NK-92 treated with Interleukin-12 subunit alpha and Interleukin-12 subunit beta, amount 100 ng/mL, for 24 hours (cell line): ENCODE results near the gene BMPR2.
"Not testable (repeated sequence)": the region's sequence is repeated elsewhere in the genome, so short reads cannot be mapped to it uniquely, and the experiment has no call there.

Experiments
- DNase-seq: peaks from one replicate; lab custom pipeline; 2025; lab: John Stamatoyannopoulos, UW

The BMPR2 gene

DNA sequence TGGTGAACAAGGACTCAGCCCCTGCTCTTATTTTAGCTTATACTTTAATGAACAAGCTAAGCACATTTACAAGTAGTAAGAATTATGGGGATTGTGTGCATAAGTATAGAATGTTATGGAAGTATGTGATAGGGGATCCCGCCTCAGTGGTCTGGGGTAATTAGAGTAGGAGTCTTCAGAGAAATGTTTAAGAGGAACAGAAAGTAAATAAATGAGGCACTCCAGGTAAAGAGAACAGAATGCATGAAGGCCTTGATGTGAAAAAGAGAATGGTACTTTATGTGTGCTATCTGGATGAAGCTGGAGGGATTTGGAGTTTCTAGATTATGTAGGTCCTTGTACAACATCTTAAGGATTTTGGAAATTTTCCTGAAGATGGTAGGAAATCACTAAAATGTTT lies 76.6 kb downstream of the BMPR2 start:
- DNase-seq, result no peak

DNA sequence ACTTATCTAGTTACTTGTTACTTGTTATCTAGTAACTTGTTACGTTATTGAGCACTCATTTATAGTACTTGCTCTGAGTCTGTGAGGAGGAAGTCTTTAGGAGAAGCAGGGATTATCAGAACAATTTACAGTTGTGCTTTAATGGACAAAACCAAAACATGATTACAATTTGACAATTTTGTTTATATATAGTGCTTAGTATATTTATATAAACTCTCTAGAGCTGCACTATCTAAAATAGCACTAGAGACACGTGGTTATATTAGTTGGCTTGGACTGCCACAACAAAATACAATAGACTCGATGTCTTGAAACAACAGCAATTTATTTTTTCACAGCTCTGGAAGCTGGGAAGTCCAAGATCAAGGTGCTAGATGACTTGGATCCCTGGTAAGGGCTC lies 78.4 kb downstream of the BMPR2 start:
- DNase-seq, result no peak

DNA sequence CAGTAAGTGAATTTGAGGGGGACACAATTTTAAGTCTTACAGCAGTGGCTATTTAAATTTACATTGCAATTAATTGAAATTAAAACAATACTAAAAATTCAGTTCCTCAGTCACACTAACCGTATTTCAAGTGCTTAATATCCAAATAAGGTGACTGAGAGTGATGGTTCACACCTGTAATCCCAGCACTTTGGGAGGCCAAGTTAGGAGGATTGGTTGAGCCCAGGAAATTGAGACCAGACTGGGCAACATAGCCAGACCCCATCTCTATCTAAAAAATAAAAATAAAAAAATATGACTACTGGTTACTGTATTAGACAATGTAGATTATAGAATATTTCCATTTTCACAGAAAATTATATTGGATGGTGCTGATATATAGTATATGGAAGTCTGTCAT lies 79.0 kb downstream of the BMPR2 start:
- DNase-seq, result no peak

DNA sequence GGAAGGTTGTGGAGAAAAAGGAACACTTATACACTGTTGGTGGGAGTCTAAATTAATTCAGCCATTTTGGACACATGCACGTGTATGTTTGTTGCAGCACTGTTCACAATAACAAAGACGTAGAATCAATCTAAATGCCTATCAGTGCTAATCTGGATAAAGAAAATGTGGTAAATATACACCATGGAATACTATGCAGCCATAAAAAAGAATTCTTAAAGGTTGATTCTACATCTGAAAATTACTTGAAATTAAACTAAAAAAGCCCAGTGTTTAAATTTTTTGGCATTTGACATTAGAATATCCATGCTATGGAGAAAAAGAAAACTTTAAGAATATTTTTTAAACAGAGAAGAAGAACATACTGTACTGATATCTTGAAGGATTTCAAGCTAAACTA lies 84.0 kb downstream of the BMPR2 start:
- no peak for DNase-seq

DNA sequence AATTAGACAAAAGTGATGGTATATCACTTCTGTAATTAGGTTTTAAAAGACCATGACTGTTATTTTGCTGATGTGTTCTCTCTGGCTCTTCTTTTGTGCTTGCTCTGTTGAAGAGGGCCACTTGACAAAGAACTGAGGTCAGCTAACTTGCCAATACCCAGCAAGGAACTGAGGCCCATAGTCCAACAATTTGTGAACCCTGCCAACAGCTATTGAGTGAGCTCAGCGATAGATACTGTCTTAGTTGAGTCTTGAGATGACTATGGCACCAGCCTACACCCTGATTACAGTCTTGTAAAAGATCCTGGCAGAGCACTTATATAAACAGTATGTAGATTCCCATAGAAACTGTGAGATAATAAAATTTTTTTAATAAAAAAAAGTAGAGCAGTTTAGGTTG lies 103.0 kb downstream of the BMPR2 start:
- no peak for DNase-seq

DNA sequence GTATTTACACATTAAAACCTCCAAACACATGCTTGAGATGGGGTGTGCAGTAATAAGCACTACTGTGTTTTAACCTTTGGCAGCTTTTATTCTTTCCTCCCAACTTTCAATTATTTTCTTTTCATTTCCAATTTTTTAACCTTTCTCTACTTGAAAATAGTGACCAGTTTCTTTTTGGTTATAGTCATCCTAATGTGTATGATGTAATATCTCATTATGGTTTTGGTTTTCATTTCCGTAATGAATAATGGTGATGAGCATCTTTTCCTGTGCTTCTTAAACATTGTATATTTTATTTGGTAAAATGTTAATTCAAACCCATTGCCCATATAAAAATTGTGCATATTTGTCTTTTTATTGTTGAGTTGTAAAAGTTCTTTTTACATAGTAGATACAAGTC lies 103.5 kb downstream of the BMPR2 start:
- DNase-seq, result no peak

DNA sequence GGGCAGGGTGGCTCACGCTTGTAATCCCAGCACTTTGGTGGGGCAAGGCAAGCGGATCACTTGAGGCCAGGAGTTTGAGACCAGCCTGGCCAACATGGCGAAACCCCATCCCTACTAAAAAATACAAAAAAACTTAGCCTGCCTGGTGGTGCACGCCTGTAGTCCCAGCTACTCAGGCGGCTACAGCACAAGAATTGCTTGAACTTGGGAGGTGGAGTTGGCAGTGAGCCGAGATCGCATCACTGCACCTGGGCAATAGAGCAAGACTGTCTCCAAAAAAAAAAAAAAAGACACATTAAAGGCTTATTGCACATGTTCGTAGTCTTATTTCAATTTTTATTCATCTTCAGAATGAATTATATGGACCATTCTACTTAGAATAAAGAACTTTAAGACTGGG lies 110.2 kb downstream of the BMPR2 start:
- DNase-seq, result no peak

DNA sequence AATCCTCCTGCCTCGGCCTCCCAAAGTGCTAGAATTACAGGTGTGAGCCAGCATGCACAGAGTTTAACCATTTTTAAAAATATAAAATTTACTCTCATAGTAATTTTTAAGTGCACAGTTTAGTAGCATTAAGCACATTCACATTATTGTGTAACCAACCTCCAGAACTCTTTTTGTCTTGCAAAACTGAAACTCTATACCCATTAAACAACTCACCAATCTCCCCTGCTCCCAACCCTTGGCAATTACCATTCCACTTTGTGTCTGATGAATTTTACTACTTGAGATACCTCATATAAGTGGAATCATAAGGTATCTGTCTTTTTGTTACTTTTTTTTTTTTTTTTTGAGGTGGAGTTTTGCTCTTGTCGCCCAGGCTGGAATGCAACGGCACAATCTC lies 112.5 kb downstream of the BMPR2 start:
- DNase-seq, result no peak

DNA sequence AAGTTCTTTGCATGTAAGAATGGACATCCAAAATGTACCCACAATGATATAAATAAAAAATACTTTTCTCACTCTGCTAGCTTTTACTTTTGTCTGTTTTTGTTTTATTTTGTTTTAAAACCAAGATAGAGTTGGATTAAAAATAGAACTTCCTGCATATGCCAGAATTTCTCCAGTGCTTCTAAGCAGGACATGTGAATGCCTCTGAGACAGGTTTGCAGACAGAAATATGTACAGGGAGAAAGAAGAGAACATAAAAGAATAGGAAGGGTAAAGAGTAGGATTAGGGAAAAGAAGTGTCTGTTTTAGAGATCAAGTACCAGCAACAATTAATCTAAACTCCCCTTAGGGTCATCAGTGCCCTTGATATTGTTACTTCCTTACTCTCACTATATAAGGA lies 114.4 kb downstream of the BMPR2 start:
- DNase-seq, result no peak

DNA sequence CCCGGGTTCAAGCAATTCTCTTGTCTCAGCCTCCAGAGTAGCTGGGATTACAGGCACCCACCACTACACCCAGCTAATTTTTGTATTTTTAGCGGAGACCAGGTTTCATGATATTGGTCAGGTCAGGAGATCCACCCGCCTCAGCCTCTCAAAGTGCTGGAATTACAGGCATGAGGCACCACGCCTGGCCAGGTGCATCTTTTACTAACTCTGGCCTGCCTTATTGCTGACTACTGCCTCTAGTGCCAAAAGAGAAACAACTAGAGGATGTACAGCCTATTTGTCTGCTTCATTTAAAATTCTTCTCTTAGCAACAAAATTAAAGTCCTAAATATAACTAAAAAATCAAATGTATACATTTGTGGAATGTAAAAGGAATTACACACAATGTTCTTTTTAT lies 115.4 kb downstream of the BMPR2 start:
- DNase-seq, result no peak

DNA sequence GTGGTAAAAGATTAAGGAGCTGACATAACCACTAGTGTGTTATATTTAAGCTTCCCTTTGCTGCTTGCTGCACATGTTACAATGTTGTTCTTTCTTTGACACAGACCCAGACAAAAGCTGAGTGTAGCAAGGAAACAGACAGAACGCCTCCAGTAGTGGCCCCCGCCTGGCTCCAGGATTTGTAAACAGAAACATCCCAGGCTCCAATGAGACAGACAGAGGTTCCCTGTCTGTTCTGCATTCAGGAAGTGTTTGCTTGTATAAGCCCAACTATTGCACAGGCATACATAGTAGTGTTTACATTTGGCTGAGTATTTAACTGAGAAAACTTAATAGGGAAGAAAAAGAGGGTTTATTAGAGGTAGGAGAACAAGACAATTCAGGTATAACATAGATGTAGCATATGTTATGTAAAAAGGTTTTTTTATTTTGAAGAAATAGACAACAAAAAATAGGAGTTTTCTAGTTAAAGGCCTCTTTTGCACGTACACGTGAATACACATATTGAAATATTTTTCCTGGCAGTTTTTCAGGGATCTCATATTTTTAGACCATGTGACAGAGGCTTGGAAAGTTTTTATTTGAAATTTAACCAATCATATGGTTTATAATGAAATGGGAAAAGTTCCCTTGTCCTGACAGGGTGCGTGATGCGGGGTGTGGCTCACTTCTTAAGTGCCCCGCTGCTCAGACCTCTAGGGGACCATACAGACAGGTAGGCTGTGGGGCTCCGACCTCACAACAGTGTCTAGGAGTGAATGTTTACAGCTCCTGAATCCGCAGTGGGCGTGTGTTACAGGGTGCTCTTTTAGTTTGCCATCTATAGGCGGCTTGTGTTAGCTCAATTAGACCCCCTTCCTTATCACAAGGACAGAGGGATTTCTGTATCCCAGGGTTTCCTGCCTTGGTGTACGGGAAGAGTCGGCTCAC lies 118.4 kb downstream of the BMPR2 start:
- no peak for DNase-seq

DNA sequence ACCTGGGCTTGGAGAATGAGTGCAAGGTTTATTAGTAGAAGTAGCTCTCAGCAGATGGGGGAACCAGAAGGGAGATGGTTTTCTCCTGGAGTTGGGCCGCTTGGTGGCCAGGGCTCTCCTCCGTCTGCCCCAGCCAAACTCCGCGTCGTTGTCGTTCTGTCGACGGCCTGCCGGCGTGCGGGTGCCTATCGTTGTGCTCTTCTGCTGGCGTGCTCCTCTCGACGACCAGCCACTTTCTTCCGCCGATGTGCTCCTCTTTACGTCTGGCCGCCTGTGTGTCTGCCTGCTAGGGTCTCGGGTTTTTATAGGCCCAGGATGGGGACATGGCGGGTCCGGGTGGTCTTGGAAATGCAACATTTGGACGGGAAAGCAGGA lies 119.1 kb downstream of the BMPR2 start:
- DNase-seq, result no peak

DNA sequence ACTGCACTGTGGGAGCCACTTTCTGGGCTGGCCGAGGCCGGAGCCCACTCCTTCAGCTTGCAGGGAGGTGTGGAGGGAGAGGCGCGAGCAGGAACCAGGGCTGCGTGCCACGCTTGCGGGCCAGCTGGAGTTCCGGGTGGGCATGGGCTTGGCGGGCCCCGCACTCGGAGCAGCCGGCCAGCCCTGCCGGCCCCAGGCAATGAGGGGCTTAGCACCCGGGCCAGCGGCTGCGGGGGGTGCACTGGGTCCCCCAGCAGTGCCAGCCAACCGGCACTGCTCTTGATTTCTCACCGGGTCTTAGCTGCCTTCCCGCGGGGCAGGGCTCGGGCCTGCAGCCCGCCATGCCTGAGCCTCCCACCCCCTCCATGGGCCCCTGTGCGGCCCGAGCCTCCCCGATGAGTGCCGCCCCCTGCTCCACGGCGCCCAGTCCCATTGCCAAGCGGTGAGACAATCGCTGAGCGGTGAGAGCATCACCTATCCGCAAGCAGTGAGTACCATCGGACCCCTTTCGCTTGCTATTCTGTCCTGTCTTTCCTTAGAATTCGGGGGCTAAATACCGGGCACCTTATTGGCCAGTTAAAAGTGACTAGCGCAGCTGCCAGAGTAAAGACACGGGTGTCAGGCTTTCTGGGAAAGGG lies 120.8 kb downstream of the BMPR2 start:
- DNase-seq, result not testable (repeated sequence)

DNA sequence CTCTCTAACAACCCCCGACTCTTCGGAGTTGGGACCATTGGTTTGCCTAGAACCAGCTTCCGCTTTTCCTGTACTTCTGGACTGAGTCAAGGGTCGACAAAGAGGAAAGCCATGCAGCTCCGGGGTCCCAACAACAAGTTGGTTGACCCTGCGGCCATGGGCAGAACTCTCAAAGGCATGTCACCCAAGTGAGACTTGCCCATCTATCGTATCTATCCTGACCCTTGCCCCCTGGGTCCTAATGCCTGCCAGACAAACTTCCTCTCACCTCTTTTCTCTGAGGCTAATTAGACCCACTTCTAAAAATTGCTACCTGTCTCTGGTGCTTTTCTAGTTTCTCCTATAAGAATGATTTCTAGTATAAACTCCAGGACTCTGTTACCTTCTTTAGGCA lies 121.3 kb downstream of the BMPR2 start:
- DNase-seq, result not testable (repeated sequence)

DNA sequence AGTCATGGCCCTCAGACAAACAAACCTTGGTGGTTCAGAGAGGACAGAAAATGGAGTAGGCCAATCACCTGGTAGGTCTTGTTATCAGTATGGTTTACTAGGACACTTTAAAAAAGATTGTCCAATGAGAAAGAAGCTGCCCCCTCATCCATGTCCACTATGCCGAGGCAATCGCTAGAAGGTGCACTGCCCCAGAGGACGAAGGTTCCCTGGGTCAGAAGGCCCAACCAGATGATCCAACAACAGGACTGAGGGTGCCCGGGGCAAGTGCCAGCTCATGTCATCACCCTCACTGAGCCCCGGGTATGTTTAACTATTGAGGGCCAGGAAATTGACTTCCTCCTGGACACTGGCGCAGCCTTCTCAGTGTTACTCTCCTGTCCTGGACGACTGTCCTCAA lies 123.7 kb downstream of the BMPR2 start:
- not testable (repeated sequence) for DNase-seq

DNA sequence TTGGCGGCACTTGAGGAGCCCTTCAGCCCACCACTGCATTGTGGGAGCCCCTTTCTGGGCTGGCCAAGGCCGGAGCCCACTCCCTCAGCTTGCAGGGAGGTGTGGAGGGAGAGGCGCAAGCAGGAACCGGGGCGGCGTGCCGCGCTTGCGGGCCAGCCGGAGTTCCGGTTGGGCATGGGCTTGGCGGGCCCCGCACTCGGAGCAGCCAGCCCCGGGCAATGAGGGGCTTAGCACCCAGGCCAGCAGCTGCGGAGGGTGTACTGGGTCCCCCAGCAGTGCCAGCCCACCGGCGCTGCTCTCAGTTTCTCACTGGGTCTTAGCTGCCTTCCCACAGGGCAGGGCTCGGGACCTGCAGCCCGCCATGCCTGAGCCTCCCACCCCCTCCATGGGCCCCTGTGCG lies 127.1 kb downstream of the BMPR2 start:
- DNase-seq, result not testable (repeated sequence)

DNA sequence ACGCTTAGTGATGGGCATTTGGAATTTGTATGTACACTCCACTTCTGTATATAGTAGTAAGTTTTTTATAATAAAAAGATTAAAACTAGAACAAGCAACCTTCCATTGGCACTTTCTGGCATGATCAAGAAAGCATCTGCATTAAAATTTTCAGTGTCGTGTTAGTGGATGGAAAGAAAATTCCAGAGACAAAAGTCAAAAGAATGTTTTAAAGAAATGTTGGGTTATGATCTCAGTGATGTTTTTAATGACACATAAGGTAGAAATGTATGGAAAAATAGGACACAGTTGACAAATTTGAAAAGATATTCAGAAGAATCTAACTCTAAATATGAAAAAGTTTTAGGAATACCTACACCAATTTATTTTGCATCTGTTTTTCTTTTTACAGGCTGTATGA lies 132.6 kb downstream of the BMPR2 start:
- no peak for DNase-seq

DNA sequence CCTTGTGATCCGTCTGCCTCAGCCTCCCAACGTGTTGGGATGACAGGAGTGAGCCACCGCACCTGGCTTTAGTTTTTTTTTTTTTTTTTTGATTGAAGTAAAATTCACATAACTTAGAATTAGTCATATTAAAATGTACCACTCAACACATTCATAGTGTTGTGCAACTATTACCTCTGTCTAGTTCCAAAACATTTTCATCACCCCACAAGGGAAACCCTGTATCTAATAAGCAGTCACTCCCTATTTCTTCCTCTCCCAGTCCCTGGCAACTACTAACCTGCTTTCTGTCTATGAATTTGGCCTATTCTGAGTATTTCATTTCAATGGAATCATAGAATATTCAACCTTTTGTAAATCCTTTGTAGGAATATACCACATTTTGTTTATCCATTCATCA lies 134.8 kb downstream of the BMPR2 start:
- no peak for DNase-seq

DNA sequence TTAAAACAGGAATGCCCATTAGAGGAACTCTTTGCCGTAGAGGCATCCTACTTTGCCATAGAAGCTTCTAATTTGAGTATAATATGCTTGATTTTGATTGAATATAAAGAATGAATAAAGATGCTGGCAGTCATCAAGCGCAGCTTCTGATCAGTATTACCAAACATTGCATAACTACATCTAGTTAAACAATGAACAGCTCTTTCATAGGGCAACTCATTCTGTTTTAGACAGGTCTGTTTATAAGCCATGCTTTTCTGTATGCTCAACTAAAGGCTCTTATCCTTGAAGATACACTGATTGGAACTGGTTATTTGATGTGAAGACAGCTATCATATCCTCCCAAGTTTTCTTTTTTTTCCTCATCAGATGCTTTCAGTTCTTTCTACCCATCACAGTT lies 136.0 kb downstream of the BMPR2 start:
- no peak for DNase-seq

DNA sequence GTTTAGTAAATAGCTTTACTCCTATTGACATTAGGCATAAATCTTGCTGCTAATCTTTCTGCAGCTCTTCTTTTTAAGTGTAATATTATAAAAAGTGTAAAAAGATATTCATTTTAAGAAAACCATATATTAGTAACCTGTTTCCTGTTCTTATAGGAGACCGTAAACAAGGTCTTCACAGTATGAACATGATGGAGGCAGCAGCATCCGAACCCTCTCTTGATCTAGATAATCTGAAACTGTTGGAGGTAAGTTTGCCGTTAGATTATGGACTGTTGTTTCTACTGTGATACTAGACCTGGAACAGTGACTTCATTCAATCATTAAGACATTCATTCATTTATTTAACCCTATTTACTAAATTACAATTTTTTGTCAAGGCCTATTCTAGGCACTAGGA lies 138.6 kb downstream of the BMPR2 start:
- no peak for DNase-seq

DNA sequence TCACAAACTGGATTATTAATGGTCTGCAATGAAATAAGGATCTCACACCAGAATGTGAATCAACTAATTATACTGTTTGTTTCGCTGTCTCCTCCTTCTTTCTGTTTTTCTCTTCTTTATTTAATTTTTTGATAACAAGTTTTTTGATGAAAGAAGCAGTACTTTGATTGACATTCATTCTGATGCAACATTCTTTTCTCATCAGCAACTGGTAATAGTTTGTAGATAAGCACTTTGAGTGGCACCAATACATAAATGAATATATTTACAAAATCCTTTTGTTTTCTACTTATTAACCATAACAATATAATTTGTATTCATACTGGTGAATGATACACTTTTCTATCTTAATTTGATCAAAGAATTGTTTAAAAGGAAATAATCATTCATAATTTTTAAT lies 143.3 kb downstream of the BMPR2 start:
- DNase-seq, result no peak

DNA sequence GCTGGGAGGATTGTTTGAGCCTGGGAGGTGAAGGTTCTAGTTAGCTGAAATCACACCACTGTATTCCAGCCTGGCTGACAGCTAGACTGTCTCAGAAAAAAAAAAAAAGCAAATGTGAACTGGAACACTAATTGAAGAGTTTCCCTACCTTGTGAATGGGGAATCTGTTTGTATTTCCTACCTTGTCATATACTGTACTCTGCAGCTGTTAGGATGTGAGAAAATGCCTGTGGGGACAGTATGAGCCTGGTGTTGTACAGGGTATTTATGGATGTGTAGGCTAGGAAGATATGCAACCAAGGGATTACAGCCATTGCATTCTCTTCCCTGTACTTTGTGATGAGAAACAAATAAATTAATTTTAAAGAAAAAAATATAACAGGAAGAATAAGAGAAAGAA lies 145.3 kb downstream of the BMPR2 start:
- DNase-seq, result no peak

DNA sequence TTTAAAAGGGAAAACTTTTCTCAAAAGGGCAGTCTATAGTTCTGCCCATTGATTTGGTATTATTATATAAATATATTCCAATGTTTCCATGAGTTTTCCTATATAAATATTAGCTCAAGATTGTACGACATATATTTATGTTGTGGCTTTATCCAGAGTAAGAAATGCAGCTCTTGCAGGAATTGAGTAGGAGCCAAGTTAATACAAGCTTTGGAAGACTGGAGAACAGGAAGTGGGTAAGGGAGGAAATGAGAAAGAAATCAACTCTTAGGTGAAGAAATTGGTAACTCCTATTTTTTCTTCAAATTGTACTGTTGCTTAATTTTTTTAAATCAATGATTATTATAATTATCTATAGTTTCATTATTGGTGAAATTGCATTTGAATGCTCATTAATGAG lies 153.3 kb downstream of the BMPR2 start:
- DNase-seq, result no peak

DNA sequence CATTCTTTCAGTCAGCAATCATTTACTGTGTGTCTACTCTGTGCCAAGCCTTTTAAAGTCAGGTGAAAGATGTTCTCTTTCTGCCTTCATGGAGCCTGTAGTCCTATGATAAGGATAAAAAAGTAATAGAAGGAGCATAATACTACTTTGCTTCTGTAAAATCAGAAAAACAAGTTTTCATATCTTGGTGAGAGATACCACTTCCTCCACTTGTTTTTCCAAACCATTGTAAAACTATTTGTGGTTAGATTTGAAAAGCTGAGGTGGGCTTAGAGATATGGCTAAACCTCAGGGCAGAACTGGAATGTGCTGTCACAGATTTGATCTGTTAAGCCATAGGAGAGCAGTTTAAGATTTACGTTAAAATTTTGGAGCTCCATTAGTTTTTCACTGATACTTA lies 153.9 kb downstream of the BMPR2 start:
- DNase-seq, result no peak
